Mucosa of rectum (tissue), 2 donors: ENCODE measurements around the gene PCDHA7.

Experiments
- H3K27ac ChIP-seq, 2 donors: one replicate each; pipeline ENCODE4 v1.7.0; 2013; ENCODE audit warnings: inconsistent platforms in 2 of 2, low read depth in 2 of 2, low read length in 2 of 2
- H3K27me3 ChIP-seq, 2 donors: one replicate each; pipeline ENCODE4 v1.7.0; 2013; ENCODE audit warnings: low read length in 2 of 2; ENCODE audit not compliant: control insufficient read depth in 2 of 2, insufficient read depth in 2 of 2
- H3K36me3 ChIP-seq, 2 donors: one replicate each; pipeline ENCODE4 v1.7.0; 2013; ENCODE audit warnings: low read length in 2 of 2; ENCODE audit not compliant: control insufficient read depth in 2 of 2, insufficient read depth in 2 of 2
- H3K4me1 ChIP-seq, 2 donors: one replicate each; pipeline ENCODE4 v1.7.0; 2013; ENCODE audit warnings: low read length in 2 of 2, mild to moderate bottlenecking in 1 of 2; ENCODE audit not compliant: control insufficient read depth in 2 of 2, insufficient read depth in 2 of 2
- H3K4me3 ChIP-seq, 2 donors: one replicate each; pipeline ENCODE4 v1.7.0; 2013; ENCODE audit warnings: low read length in 2 of 2
- H3K9ac ChIP-seq, 2 donors: one replicate each; pipeline ENCODE4 v1.7.0; 2013; ENCODE audit warnings: low read length in 2 of 2, low read depth in 1 of 2, mild to moderate bottlenecking in 1 of 2
- H3K9me3 ChIP-seq, 2 donors: one replicate each; pipeline ENCODE4 v1.7.0; 2013; ENCODE audit warnings: low read length in 2 of 2; ENCODE audit not compliant: control insufficient read depth in 2 of 2
- donor health status: healthy.
- donor health status: Normal muscosa, but diverticular disease.

The PCDHA7 gene

DNA sequence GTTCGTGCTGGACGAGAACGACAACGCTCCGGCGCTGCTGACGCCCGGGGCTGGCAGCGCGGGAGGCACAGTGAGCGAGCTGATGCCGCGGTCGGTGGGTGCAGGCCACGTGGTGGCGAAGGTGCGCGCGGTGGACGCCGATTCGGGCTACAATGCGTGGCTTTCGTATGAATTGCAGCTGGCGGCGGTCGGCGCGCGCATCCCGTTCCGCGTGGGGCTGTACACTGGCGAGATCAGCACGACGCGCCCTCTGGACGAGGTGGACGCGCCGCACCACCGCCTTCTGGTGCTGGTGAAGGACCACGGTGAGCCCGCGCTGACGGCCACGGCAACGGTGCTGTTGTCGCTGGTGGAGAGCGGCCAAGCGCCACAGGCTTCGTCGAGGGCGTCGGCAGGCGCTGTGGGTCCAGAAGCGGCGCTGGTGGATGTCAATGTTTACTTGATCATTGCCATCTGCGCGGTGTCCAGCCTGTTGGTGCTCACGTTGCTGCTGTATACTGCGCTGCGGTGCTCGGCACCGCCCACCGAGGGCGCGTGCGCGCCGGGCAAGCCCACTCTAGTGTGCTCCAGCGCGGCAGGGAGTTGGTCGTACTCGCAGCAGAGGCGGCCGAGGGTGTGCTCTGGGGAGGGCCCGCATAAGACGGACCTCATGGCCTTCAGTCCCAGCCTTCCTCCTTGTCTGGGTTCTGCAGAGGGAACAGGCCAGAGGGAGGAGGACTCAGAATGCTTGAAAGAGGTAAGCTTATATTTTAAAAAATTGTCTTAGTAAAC lies 50.0 kb downstream of the PCDHA7 start:
- Histone ChIP-seq H3K9me3 (peaks cover 5 to 7% of the 10 kb centered on the region in 2 donors), H3K4me3 (no peak overlapping the region), H3K27me3 (no peaks in the 10 kb centered on the region), H3K36me3 (no peaks in the 10 kb centered on the region), H3K27ac (no peak overlapping the region), H3K4me1 (no peaks in the 10 kb centered on the region), H3K9ac (no peak overlapping the region)
